Kasumi-1 (cell line): Measurements from ENCODE around the gene USP34.
"Not testable (repeated sequence)": the region's sequence is repeated elsewhere in the genome, so short reads cannot be mapped to it uniquely, and the experiment has no call there.

Experiments
- DNase-seq, 2 experiments: peaks; one replicate each; lab custom pipeline; 2025; lab: John Stamatoyannopoulos, UW

USP34 gene, protein sequence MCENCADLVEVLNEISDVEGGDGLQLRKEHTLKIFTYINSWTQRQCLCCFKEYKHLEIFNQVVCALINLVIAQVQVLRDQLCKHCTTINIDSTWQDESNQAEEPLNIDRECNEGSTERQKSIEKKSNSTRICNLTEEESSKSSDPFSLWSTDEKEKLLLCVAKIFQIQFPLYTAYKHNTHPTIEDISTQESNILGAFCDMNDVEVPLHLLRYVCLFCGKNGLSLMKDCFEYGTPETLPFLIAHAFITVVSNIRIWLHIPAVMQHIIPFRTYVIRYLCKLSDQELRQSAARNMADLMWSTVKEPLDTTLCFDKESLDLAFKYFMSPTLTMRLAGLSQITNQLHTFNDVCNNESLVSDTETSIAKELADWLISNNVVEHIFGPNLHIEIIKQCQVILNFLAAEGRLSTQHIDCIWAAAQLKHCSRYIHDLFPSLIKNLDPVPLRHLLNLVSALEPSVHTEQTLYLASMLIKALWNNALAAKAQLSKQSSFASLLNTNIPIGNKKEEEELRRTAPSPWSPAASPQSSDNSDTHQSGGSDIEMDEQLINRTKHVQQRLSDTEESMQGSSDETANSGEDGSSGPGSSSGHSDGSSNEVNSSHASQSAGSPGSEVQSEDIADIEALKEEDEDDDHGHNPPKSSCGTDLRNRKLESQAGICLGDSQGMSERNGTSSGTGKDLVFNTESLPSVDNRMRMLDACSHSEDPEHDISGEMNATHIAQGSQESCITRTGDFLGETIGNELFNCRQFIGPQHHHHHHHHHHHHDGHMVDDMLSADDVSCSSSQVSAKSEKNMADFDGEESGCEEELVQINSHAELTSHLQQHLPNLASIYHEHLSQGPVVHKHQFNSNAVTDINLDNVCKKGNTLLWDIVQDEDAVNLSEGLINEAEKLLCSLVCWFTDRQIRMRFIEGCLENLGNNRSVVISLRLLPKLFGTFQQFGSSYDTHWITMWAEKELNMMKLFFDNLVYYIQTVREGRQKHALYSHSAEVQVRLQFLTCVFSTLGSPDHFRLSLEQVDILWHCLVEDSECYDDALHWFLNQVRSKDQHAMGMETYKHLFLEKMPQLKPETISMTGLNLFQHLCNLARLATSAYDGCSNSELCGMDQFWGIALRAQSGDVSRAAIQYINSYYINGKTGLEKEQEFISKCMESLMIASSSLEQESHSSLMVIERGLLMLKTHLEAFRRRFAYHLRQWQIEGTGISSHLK (N-terminal part only)

DNA sequence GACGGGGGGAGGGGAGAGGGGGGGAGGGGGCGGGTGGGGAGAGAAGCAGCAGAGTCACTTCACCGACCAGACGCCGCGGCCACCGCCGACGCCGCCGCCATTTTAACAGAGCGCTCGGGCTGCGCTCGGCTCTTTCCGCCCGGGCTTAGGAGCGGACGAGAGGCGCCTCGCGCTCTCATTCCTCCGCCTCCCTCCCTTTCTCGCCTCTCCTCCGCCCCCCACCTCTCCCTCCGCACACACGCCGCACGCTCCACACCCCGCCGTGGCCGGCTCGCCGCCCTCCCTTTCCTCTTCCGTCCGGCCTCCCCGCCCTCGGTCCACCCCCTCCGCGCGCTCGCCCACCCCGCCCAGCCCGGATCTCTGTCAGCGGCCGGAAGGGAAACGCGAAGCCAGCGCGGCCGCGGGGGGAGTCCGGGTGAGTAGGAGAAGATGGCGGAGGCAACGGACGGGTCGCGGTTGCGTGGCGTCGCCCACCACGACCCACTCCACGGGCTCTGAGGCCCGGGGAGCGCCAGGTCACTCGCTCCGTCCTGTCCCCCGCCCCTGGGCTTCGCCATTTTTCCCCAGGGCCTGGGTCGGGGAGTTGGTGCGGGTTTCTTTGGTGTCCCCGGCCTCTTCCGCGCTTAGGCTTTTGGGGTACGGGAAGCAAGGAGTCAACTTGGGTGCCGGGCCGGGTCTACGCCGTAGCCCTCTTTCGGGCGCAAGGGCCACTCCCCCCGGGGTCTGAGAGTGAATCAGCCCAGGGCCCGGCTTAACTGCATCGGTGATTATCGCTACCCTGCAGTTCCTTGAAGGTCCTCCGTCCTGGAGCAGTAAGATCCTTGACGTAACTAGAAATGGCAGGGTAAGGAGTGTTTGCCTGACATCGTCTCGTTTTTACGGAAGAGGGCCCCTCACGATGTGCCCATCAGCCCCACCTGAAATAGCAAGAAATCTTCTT is at the start of gene USP34:
USP34 (minus strand) TSS at position 123 of the 940 bp plus-strand sequence. CDS start 395 bp downstream, outside the sequence.
- peak; percentile 87 to 94 for DNase-seq

- DNase-seq: no peak
These were observed 49.4 kb upstream of the USP34 start for GRCh38 chr2:61520261-61520660.

- no peak for DNase-seq
These were observed 42.0 kb upstream of the USP34 start for GRCh38 chr2:61512768-61513398.

DNA sequence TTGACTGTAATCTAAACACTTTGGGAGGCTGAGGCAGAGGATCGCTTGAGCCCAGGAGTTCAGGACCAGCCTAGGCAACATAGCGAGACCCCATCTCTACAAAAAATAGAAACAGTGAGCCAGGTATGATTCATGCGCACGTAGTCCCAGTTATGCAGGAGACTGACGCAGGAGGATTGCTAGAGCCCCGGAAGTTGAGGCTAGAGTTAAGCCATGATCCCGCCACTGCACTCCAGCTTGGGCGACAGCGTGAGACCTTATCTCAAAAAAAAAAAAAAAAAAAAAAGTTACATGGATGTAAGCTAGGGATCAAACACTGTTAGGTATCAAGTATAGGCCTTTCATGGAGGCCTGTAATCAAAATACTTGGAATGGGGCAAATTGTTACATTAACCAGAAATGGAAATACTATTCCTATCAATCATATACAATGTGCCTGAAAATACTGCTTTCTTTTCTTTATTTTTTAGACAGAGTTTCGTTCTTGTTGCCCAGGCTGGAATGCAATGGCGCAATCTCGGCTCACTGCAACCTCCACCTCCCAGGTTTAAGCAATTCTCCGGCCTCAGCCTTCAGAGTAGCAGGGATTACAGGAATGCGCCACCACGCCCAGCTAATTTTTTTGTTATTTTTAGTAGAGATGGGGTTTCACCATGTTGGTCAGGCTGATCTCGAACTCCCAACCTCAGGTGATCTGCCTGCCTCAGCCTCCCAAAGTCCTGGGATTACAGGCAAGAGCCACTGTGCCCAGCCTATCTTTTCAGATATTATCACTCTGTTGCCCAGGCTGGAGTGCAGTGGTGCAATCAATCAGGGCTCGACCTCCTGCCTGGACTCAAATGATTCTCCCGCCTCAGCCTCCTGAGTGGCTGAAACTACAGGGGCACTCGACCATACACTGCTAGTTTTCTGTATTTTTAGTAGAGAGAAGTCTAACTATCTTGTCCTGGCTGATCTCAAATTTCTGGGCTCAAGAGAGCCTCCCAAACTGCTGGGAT is 40.1 kb upstream of the USP34 start:
- no peak for DNase-seq

DNA sequence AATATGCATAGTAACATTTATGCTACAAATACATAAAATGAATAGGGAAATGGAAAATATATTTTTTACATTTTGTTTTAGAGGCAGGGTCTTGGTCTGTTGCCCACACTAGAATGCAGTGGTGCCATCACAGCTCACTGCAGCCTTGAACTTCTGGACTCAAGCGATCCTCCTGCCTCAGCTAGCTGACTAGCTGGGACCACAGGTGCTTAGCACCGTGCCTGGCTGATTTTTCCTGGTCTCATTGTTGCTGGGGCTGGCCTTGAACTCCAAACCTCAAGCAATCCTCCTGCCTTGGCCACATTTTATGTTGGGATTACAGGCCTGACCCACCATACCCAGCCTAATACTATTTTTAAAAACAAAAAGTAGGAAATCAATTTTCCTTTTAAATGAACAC is 34.1 kb upstream of the USP34 start:
- no peak for DNase-seq

GRCh38 chr2:61499060-61499459 is 28.2 kb upstream of the USP34 start:
- no peak for DNase-seq

GRCh38 chr2:61493523-61493942 is 22.6 kb upstream of the USP34 start:
- peak; percentile 33 to 43 for DNase-seq

- DNase-seq: no peak
These were observed 21.6 kb upstream of the USP34 start for GRCh38 chr2:61492476-61492875.

DNA sequence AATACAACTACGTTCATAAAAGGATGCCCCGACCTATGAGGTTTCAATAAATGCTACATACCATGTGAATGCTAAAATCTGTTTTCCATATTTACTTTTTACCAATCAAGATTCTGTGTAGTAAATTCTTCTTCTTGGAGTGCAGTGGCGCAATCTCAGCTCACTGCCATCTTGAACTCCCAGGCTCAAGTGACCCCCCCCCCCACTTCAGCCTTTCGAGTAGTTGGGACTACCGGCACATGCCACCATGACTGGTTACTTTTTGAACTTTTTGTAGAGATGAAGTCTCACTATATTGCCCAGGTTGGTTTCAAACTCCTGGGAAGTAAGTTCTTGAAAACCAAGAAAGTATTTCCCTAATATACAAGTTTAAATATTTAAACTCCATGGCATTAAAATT is 14.4 kb upstream of the USP34 start:
- no peak for DNase-seq

GRCh38 chr2:61478086-61478485 is 7.2 kb upstream of the USP34 start:
- DNase-seq: no peak

GRCh38 chr2:61476929-61477589 is 6.2 kb upstream of the USP34 start:
- DNase-seq: not testable (repeated sequence)

DNA sequence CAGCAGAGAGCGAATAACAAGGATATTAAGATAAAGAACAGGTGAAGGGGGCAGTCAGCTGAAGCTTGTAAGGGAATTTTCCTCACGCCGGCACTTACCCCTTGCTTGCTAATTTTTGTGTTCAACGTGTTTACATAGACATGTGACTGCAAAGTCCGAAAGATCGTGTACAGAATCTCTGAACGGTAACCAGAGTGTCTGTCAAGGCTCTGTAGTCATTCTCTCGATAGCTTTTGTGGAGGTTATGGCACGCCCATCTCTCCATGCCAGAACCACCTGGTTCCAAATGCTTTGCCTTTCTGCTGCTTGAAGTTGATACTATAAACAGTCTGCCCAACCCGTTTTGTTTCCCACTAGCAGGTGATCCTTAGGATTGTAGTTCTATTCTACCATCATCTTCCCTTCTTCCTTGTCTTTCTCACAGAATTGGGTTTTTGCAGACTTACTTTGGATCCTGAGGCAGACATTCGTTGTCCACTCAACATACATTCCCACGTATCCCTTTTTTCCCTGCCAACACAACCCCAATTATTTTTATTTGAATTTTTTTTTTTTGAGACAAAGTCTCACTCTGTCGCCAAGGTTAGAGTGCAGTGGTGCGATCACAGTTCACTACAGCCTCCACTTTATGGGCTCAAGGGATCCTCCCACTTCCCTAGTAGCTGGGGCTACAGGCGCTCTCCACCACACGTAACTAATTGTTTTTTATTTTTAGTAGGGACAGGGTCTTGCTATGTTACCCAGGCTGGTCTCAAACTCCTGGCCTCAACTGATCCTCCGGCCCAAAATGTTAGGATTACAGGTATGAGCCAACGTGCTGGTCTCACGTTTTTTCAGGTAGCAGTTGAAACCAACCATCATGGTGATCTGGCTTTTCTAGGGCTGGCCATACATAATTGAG is 1.3 kb upstream of the USP34 start:
- DNase-seq: peak in 1 of 2 experiments; percentile 62

DNA sequence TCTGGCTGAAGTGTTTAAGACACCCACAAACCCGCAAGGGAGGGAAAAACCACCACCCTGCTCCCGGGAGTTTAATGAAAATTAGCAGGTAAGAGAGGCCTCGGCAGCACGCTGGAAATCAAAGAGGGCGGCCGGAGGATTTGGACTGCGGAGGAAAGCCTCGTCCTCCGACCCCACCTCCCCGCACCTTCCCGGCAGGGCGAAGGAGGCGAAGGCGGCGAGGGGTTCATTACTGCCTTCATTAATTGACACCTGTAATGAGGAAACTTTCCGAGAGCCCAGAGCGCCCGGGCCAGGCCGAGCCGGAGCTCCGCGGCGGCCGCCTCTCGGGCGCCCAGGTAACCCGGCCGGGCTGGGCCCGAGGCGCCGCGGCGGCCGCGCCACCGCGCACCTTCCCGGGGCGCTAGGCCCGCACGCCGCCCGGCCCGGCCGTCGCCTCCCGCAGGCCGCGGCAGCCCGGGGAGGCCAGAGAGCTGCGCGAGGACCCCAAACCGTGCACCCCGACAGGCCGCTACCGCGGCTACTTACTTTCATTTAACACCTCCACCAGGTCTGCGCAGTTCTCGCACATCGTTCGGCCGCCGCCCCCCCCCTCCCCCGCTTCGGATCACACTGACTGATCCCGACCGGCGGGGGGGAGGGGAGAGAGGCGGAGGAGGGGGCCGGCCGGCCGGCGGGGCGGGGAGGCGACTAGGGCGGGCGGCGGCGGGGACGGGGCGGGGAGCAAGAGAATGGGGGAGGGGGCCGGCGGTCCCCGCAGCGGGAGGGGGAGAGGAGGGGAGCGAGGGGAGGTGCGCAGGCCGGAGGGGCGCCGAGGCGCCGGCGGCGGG is 550 bp downstream of the USP34 start:
- peak; percentile 80 to 85 for DNase-seq

- peak; percentile 42 to 49 for DNase-seq
These were observed 1.3 kb downstream of the USP34 start for GRCh38 chr2:61469424-61470121.

GRCh38 chr2:61468231-61468630 is 2.7 kb downstream of the USP34 start:
- not testable (repeated sequence) for DNase-seq

DNA sequence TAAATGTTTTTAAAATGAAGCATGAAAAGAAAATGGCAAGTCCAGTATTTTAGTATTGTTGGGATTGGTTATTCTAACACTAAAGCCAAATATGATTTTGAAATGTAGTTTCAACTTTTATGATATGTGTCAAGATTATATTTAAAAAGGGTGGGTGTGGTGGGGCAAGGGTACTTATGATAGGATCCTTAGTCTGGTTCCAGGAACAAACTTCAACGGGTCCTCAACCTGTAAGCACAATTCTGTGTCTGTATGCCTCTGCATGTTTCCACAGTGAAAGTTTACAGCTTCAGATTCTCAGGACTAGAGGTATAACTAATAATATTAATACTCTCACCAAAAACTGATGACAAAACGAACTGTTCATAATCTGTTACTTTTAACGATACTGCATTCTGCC is 5.8 kb downstream of the USP34 start:
- no peak for DNase-seq
